ENCODE measurements around the gene ADAM12. TPM values are rescaled to one million over a fixed set of nuclear protein-coding genes. Genes with fewer than 3 reads are reported as not detected.
A peak's percentile ranks its signal among the peaks of the same experiment; 100 is the strongest.
"Not testable (repeated sequence)": the region's sequence is repeated elsewhere in the genome, so short reads cannot be mapped to it uniquely, and the experiment has no call there.

ADAM12 gene
- total and polyA plus RNA-seq, 9 of the 15 experiments (the other 6 are each of a cell fraction or from before 2014, with no cell fraction given): not detected

- ATAC-seq: peak; percentile 33; the same call in 1 of the 3 replicates
- in situ Hi-C loops (cut with MboI): loop anchor here (10.0 kb wide), 1 partner anchor 105 kb away; no protein-coding TSS in a partner anchor
- H3K27ac ChIP-seq (ENCODE audit: extremely low read depth, low read depth, low read length); H3K9me1 ChIP-seq (ENCODE audit: control insufficient read depth, insufficient read depth, low read length); H3K79me2 ChIP-seq (ENCODE audit: control insufficient read depth, insufficient read depth, low read length); H3K27me3 ChIP-seq (ENCODE audit: control insufficient read depth in 2 of 2, insufficient read depth in 2 of 2, low read length in 2 of 2); H3K4me2 ChIP-seq (ENCODE audit: insufficient read depth, low read length); H3K36me3 ChIP-seq (ENCODE audit: control insufficient read depth, insufficient read depth, low read length); H3K9ac ChIP-seq (ENCODE audit: insufficient read depth in 1 of 2, low read depth in 2 of 2, low read length in 2 of 2); H3K4me1 ChIP-seq (replicated peaks in 1 of 2; ENCODE audit: control insufficient read depth in 2 of 2, insufficient read depth in 2 of 2, low read length in 2 of 2); H3K9me3 ChIP-seq (replicated peaks; ENCODE audit: control insufficient read depth, insufficient read depth, low read depth, low read length); H3K4me3 ChIP-seq; CTCF ChIA-PET (ENCODE audit: low intra/inter-chr PET ratio); BruUV-seq (replicated peaks); POLR2A ChIA-PET; intact Hi-C loops (cut with micrococcal nuclease); FAIRE-seq; DNase-seq (ENCODE audit: extremely low read depth in 1 of 4, low spot score in 3 of 4); H2AFZ ChIP-seq (ENCODE audit: low read depth, low read length); H4K20me1 ChIP-seq (replicated peaks; ENCODE audit: control insufficient read depth, insufficient read depth, low read length): not testable (repeated sequence)
- WGBS (ENCODE audit: insufficient coverage, low coverage, missing lambda C conversion rate): 13% methylated on average over 5 of the region's 36 CpGs
- TF ChIP-seq RAD21 (CRISPR knock-in tag; conservative IDR thresholded peaks at IDR 0.05 in 1 of 2, IDR thresholded peaks at IDR 0.05 in 1 of 2): 0 out of 4 replicates have a peak, but pooled peaks of 1 of the 2 experiments have one; percentile 12
Measured at GRCh38 chr10:125970077-125970630, 418.1 kb downstream of the ADAM12 start.

- peaks cover 0 to under 1% of the 10 kb centered on the region in 2 experiments; a peak in 2 of 5 replicates for H3K27me3 ChIP-seq (ENCODE audit: control insufficient read depth in 2 of 2, insufficient read depth in 2 of 2, low read length in 2 of 2)
- H3K9ac ChIP-seq (ENCODE audit: insufficient read depth in 1 of 2, low read depth in 2 of 2, low read length in 2 of 2): no peak overlapping the region
- ATAC-seq: no peak
- WGBS (ENCODE audit: insufficient coverage, low coverage, missing lambda C conversion rate): 0% methylated on average over 1 of the region's 1 CpG
- H3K36me3 ChIP-seq (ENCODE audit: control insufficient read depth, insufficient read depth, low read length): no peaks in the 10 kb centered on the region
- no TSS peak for BruUV-seq (replicated peaks)
- no peak overlapping the region for H3K27ac ChIP-seq (ENCODE audit: extremely low read depth, low read depth, low read length)
- H3K4me3 ChIP-seq: no peak overlapping the region
- no peaks in the 10 kb centered on the region for H3K79me2 ChIP-seq (ENCODE audit: control insufficient read depth, insufficient read depth, low read length)
- no peak for FAIRE-seq
- no peak overlapping the region for H2AFZ ChIP-seq (ENCODE audit: low read depth, low read length)
- no peaks in the 10 kb centered on the region for H4K20me1 ChIP-seq (replicated peaks; ENCODE audit: control insufficient read depth, insufficient read depth, low read length)
- ChIA-PET POLR2A (no interaction called here), CTCF (ENCODE audit: low intra/inter-chr PET ratio) (no interaction called here)
- no peaks in the 10 kb centered on the region for H3K9me1 ChIP-seq (ENCODE audit: control insufficient read depth, insufficient read depth, low read length)
- in situ Hi-C loops (cut with MboI): no loop called here
- intact Hi-C loops (cut with micrococcal nuclease): no loop called here
- H3K4me2 ChIP-seq (ENCODE audit: insufficient read depth, low read length): no peak overlapping the region
- no peaks in the 10 kb centered on the region for H3K9me3 ChIP-seq (replicated peaks; ENCODE audit: control insufficient read depth, insufficient read depth, low read depth, low read length)
- DNase-seq (ENCODE audit: extremely low read depth in 1 of 4, low spot score in 3 of 4): no peak
- H3K4me1 ChIP-seq (replicated peaks in 1 of 2; ENCODE audit: control insufficient read depth in 2 of 2, insufficient read depth in 2 of 2, low read length in 2 of 2): no peaks in the 10 kb centered on the region
- no peak for TF ChIP-seq POLR3G (IDR thresholded peaks at IDR 0.05; ENCODE audit: extremely low read depth, insufficient read length, insufficient replicate concordance)
- no peak for TF ChIP-seq MTA1 (IDR thresholded peaks at IDR 0.05; ENCODE audit: borderline replicate concordance)
- TF ChIP-seq, protein P1, sequence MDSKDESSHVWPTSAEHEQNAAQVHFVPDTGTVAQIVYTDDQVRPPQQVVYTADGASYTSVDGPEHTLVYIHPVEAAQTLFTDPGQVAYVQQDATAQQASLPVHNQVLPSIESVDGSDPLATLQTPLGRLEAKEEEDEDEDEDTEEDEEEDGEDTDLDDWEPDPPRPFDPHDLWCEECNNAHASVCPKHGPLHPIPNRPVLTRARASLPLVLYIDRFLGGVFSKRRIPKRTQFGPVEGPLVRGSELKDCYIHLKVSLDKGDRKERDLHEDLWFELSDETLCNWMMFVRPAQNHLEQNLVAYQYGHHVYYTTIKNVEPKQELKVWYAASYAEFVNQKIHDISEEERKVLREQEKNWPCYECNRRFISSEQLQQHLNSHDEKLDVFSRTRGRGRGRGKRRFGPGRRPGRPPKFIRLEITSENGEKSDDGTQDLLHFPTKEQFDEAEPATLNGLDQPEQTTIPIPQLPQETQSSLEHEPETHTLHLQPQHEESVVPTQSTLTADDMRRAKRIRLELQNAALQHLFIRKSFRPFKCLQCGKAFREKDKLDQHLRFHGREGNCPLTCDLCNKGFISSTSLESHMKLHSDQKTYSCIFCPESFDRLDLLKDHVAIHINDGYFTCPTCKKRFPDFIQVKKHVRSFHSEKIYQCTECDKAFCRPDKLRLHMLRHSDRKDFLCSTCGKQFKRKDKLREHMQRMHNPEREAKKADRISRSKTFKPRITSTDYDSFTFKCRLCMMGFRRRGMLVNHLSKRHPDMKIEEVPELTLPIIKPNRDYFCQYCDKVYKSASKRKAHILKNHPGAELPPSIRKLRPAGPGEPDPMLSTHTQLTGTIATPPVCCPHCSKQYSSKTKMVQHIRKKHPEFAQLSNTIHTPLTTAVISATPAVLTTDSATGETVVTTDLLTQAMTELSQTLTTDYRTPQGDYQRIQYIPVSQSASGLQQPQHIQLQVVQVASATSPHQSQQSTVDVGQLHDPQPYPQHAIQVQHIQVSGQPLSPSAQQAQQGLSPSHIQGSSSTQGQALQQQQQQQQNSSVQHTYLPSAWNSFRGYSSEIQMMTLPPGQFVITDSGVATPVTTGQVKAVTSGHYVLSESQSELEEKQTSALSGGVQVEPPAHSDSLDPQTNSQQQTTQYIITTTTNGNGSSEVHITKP (IDR thresholded peaks at IDR 0.05; ENCODE audit: partially characterized antibody): no peak
- TF ChIP-seq HEY1 (CRISPR knock-in tag; IDR thresholded peaks at IDR 0.05; ENCODE audit: borderline replicate concordance): no peak
- TF ChIP-seq DPF2 (IDR thresholded peaks at IDR 0.05): no peak
- TF ChIP-seq, protein P2, sequence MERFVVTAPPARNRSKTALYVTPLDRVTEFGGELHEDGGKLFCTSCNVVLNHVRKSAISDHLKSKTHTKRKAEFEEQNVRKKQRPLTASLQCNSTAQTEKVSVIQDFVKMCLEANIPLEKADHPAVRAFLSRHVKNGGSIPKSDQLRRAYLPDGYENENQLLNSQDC (CRISPR knock-in tag; IDR thresholded peaks at IDR 0.05): no peak
- TF ChIP-seq KHSRP (IDR thresholded peaks at IDR 0.05): no peak
- no peak for TF ChIP-seq ATF4 (CRISPR knock-in tag; IDR thresholded peaks at IDR 0.05)
- TF ChIP-seq ZBTB12 (CRISPR knock-in tag; IDR thresholded peaks at IDR 0.05): no peak
Measured at GRCh38 chr10:125967533-125967932, 420.7 kb downstream of the ADAM12 start.

Measured in K562 (cell line).